Suppressor macrophage (primary cell): ENCODE results near the gene KIF6.
A peak's percentile ranks its signal among the peaks of the same experiment; 100 is the strongest.

ENCODE experiments used
- DNase-seq, 4 experiments: peaks; one replicate each; pipeline ENCODE4 v3.0.0-alpha.2; 2020 to 2022

The KIF6 gene

GRCh38 chr6:39339868-39340550, 385.2 kb downstream of the KIF6 start:
- peak; percentile 52 to 76 (median 66) for DNase-seq

GRCh38 chr6:39339096-39339867, 385.9 kb downstream of the KIF6 start:
- no peak for DNase-seq

GRCh38 chr6:39338397-39338796, 386.8 kb downstream of the KIF6 start:
- peak; percentile 15 to 72 (median 56) for DNase-seq

GRCh38 chr6:39335780-39336545, 389.2 kb downstream of the KIF6 start:
- peak; percentile 56 to 73 (median 65) for DNase-seq

GRCh38 chr6:39333644-39334438, 391.4 kb downstream of the KIF6 start:
- DNase-seq = no peak

- DNase-seq = peak; percentile 48 to 73 (median 67)
These were observed 394.7 kb downstream of the KIF6 start for GRCh38 chr6:39330476-39330875.

- peak; percentile 86 to 93 (median 92) for DNase-seq
These were observed 395.2 kb downstream of the KIF6 start for GRCh38 chr6:39330057-39330456.

- DNase-seq = no peak
These were observed 397.1 kb downstream of the KIF6 start for GRCh38 chr6:39328066-39328465.

- no peak for DNase-seq
These were observed 397.7 kb downstream of the KIF6 start for GRCh38 chr6:39327507-39327906.

GRCh38 chr6:39322306-39322850, 402.8 kb downstream of the KIF6 start, which contains the start of gene KCNK16:
TSS of gene KCNK16 (minus strand) at chr6:39322702. CDS start at chr6:39322540, 162 bp downstream.
- no peak for DNase-seq

- DNase-seq = peak in 1 of 4 experiments; percentile 38
These were observed 403.4 kb downstream of the KIF6 start for GRCh38 chr6:39321761-39322160.

- no peak for DNase-seq
These were observed 404.7 kb downstream of the KIF6 start for GRCh38 chr6:39320363-39320984.

- no peak for DNase-seq
These were observed 405.4 kb downstream of the KIF6 start for GRCh38 chr6:39319621-39320362.

- DNase-seq = no peak
These were observed 408.0 kb downstream of the KIF6 start for GRCh38 chr6:39317256-39317655.

GRCh38 chr6:39314273-39314795, 410.9 kb downstream of the KIF6 start, which contains the start of gene KCNK17:
TSS of gene KCNK17 (minus strand) at chr6:39314419. CDS start at chr6:39314320, 99 bp downstream.
- DNase-seq = peak in 1 of 4 experiments; percentile 28

- DNase-seq = peak in 1 of 4 experiments; percentile 27
These were observed 411.5 kb downstream of the KIF6 start for GRCh38 chr6:39313526-39314272.

- DNase-seq = peak in 1 of 4 experiments; percentile 25
These were observed 412.2 kb downstream of the KIF6 start for GRCh38 chr6:39312912-39313525.

- DNase-seq = no peak
These were observed 414.7 kb downstream of the KIF6 start for GRCh38 chr6:39310542-39310941.

- peak; percentile 76 to 86 (median 82) for DNase-seq
These were observed 415.2 kb downstream of the KIF6 start for GRCh38 chr6:39309942-39310531.
